GM11168 (cell line): ENCODE measurements around the gene PCYT1B.

Source experiments
- in situ Hi-C: fragments of 300-500 bp; cut with MboI; formaldehyde crosslinking; loops from one replicate; pipeline ENCODE4 v1.12.0; 2022; ENCODE audit warnings: low sequenced_read_pairs; ENCODE audit not compliant: unreplicated experiment

Gene PCYT1B

GRCh38 chrX:24536551-24536950 is 110.6 kb downstream of the PCYT1B start:
- in situ Hi-C loops = no loop called here

GRCh38 chrX:24528605-24529004 is 118.5 kb downstream of the PCYT1B start:
- in situ Hi-C loops = no loop called here

- in situ Hi-C loops = no loop called here
These were observed 120.5 kb downstream of the PCYT1B start for GRCh38 chrX:24526616-24527015.

- in situ Hi-C loops = no loop called here
These were observed 121.7 kb downstream of the PCYT1B start for GRCh38 chrX:24525455-24525854.

- in situ Hi-C loops = no loop called here
These were observed 126.7 kb downstream of the PCYT1B start for GRCh38 chrX:24520472-24520871.

- in situ Hi-C loops = no loop called here
These were observed 131.7 kb downstream of the PCYT1B start for GRCh38 chrX:24515447-24515846.

GRCh38 chrX:24513416-24513815 is 133.7 kb downstream of the PCYT1B start:
- in situ Hi-C loops = no loop called here

GRCh38 chrX:24508375-24508774 is 138.8 kb downstream of the PCYT1B start:
- in situ Hi-C loops = no loop called here
